ENCODE data around the gene MFAP2.

DNA sequence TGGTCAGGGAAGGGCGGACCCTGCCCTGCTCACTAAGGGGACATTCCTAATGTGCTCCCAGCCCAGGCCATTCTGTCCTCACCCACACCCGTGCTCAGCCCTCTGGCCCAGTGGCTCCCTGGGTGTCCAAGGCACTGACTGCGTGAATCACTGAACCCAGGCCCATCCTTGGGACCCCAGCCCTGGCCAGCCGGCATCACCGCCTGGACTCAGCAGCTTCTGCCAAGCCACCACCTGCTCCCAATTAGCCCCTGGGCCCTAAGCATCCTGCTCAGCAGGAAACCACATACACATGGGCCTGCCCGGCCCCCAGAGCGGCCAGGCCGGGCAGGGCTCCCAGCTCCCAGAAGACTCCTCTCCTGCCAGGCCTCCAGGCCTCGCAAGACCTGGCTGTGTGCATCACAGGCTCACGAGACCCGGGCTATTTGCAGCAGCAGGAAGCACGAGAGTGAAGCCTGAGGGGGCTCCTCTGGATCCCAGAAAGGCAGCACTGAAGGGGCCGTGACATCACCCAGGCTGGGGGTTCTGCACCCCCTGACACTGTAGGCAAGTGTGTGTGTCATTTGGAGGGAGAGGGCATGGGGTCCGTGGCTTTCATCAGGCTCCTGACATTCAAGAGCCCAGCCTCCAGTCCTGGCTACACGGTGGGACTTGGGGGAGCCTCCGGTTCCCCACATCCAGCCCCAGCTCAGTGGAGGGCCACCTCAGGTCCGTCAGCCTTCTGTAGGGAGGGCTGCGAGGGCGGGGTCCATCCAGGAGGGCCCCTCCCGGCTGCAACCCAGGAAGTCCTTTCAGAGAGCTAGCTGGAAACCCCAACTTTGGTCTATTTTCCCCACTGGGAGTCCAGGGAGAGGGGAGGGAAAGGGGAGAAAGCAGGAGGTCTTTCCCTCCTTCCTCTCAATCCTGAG lies 1.6 kb downstream of the MFAP2 start:
- TF ChIP-seq SIN3A (IDR thresholded peaks at IDR 0.05; ENCODE audit: borderline replicate concordance, insufficient read depth, low read length): no peak
- TF ChIP-seq, protein P1, sequence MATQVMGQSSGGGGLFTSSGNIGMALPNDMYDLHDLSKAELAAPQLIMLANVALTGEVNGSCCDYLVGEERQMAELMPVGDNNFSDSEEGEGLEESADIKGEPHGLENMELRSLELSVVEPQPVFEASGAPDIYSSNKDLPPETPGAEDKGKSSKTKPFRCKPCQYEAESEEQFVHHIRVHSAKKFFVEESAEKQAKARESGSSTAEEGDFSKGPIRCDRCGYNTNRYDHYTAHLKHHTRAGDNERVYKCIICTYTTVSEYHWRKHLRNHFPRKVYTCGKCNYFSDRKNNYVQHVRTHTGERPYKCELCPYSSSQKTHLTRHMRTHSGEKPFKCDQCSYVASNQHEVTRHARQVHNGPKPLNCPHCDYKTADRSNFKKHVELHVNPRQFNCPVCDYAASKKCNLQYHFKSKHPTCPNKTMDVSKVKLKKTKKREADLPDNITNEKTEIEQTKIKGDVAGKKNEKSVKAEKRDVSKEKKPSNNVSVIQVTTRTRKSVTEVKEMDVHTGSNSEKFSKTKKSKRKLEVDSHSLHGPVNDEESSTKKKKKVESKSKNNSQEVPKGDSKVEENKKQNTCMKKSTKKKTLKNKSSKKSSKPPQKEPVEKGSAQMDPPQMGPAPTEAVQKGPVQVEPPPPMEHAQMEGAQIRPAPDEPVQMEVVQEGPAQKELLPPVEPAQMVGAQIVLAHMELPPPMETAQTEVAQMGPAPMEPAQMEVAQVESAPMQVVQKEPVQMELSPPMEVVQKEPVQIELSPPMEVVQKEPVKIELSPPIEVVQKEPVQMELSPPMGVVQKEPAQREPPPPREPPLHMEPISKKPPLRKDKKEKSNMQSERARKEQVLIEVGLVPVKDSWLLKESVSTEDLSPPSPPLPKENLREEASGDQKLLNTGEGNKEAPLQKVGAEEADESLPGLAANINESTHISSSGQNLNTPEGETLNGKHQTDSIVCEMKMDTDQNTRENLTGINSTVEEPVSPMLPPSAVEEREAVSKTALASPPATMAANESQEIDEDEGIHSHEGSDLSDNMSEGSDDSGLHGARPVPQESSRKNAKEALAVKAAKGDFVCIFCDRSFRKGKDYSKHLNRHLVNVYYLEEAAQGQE (IDR thresholded peaks at IDR 0.05; ENCODE audit: insufficient read depth in 1 of 2, low read depth in 2 of 2, low read length in 2 of 2): no peak

All from PFSK-1 (cell line).